GM18867 (cell line): Measurements from ENCODE around the gene ITGAV.

Experiments
- ATAC-seq: cut with Tn5 transposase; IDR thresholded peaks from one replicate; pipeline ENCODE4 v1.9.1; 2021; ENCODE audit warnings: mild to moderate bottlenecking, moderate library complexity; ENCODE audit not compliant: unreplicated experiment

The ITGAV gene

GRCh38 chr2:186573531-186573930, 16.3 kb upstream of the ITGAV start:
- ATAC-seq, result no peak

- ATAC-seq, result no peak
Measured at GRCh38 chr2:186575302-186575701, 14.6 kb upstream of the ITGAV start.

DNA sequence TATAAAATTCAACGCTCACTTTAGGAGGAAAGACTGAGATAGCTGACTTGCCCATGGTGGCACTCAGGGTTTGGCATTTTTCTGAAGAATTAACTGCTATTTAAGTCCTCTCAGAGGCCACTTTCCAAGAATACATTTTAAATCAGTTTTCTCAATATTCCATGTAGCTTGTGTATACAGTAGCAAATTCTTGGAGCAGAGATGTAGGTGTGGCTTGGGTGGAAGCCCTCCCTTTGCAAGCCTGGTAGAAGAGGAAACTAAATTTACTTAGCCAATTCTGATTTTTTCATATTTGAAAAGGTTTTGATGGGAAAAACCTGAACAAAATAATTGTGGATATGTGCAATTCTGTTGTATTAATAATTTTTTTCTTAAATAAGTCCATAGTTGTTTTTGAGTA, 14.0 kb upstream of the ITGAV start:
- ATAC-seq, result no peak

DNA sequence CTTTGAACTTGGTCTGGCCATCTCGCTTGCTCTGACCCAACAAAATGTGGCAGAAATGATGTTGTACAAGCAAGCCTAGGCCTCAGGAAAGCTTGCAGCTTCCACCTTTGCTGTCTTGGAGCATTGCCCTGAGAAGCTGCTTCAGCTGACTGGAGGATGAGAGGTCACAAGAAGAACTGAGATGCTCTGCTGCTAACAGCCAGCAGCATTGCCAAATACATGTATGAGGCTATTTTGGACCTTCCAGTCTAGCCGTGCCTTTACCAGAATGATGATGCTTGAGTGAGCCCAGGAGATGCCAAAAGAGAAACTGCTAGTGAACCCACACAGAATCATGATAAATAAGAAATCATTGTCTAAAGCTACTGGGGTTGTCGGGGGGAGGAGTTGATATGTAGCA, 13.2 kb upstream of the ITGAV start:
- ATAC-seq, result no peak

GRCh38 chr2:186582698-186583097, 7.2 kb upstream of the ITGAV start:
- ATAC-seq, result no peak

GRCh38 chr2:186584053-186584452, 5.8 kb upstream of the ITGAV start:
- ATAC-seq, result no peak

GRCh38 chr2:186588421-186588820, 1.4 kb upstream of the ITGAV start:
- ATAC-seq, result no peak

DNA sequence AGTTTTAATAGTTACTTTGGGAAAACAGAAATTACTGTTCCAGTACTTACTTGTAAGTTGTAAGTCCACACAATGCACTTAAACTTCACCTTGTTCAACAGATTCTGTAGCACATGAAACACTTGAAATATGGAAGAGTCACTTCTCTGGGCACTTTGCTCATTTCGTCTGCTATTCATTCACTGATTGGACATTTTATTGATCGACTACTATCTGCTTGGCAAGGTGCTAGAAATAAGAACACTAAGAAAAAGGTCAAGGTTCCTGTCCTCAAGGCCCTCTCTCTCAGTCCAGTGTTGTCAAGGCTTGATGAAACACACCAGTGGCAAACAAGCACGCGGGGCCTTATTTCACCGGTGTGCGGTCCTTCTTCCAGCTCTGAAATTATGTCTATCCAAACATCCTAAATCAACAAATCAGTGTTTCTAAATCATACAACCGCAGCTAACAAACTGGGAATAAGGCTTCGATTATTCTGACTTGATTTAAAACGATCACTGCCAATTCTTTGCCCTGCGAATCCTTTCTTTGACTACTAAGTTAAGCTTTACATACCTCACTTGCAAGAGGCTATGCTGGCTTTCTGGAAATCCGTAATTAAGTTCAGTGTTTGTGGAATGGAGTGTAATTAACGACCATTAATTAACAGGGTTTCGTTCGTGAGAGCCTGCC, 780 bp upstream of the ITGAV start:
- no peak for ATAC-seq

- no peak for ATAC-seq
Measured at GRCh38 chr2:186590350-186590758, 498 bp downstream of the ITGAV start.

DNA sequence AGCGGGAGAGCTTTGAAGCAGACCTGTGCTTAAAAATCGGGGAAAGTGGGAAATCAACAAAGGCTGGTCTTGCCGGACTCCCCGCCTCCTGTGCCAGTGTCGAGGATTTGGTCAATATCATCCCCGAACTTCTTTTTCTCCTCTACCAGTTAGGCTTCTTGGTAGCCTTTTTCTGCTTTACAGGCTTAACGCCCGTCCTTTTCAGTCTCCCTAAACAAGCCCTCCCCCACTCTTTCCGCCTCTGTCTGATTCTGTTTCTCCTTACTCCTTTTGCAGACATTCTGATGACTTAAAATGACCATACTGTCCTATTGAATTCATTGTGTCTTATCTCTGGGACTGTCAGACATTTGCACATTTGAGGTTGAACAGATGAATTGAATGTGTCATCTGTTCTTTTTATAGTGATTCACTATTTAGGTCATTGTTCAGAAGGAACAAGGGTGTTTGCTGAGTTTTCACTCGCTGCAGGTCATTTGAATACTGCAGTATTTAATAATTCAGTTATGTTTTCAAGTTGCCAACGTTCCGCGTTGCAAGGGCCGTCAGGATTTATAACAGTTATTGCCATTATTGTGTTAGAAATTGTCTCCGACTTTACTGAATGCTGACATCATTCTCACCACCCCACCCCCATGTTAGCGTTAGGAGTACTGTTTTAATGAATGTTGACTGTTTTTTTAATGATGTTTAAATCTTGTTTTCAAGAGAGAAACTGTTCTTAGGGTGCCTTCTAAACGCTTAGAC, 1.1 kb downstream of the ITGAV start:
- ATAC-seq, result peak; percentile 24

DNA sequence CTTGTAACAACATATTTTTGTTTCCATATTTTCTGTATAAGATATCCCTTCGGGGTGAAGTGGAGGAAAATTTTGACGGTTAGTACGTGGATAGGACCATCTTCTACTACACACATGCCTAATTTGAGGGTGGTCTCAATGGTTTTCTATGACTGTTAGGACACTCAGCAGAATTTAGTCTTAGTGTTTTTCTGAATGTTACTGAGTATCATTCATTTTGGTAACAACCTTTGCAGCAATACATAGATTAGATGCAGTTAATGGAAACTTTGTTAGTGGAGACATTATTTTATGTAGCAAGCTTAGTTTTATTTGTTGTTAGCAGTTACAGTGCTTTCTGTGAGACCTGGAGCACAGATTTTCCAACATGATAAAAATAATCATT, 1.6 kb downstream of the ITGAV start:
- no peak for ATAC-seq

GRCh38 chr2:186592137-186592875, 2.5 kb downstream of the ITGAV start:
- ATAC-seq, result no peak

- ATAC-seq, result no peak
Measured at GRCh38 chr2:186593523-186593922, 3.7 kb downstream of the ITGAV start.

- ATAC-seq, result no peak
Measured at GRCh38 chr2:186594001-186594722, 4.3 kb downstream of the ITGAV start.

GRCh38 chr2:186595219-186595618, 5.4 kb downstream of the ITGAV start:
- ATAC-seq, result no peak

- no peak for ATAC-seq
Measured at GRCh38 chr2:186599186-186599778, 9.4 kb downstream of the ITGAV start.

DNA sequence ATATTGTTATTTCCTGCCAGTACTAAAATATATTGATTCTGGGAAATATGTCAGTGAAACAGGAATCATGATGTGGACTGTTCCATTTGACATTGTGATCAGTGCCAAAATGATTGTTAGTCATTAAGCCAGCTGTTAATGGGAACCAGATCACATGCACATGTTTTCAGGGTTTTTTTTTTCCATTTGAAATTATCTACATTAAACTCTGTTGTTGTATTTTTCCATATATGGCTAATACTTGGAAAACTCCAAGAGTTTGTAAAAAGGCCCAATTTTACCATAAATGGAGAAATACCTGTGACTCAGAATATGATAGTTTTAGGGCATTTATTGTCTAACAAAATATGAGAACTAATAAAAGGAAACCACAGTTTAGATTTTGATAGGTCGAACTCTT, 13.4 kb downstream of the ITGAV start:
- ATAC-seq, result no peak

- no peak for ATAC-seq
Measured at GRCh38 chr2:186605041-186605440, 15.2 kb downstream of the ITGAV start.

DNA sequence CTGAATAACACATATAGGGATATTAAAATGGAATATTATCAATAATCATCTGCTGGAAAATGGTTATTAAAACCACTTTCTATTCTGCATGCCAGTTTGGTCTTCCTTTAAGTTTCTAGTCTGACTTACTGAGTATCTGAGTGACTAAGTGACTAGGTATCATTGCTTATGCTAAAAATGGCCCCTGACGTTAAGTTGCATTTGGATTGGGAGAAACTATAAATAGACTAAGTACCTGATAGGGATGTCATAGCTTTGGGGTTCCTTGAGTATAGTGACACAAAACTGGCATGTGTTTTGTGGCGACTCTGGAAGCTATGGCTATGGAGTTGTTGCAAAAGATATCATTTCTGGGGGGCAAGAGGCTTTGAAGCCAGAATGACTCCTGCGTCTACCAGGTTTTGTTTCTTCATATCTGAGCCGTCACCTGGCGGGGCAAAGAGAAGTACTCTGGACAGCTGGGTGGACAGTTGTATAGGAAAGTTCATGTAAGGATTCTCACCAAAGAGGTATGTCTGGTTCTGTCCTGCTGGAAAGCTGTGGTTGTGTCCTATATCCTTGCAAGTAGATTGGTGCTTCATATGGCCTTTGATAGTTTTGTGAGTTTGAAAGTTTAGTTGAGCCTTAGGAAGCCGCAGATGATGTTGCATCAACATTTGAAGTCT, 17.9 kb downstream of the ITGAV start:
- no peak for ATAC-seq

GRCh38 chr2:186610785-186611184, 20.9 kb downstream of the ITGAV start:
- no peak for ATAC-seq
